HPDE6-E6E7 (cell line): Measurements from ENCODE around the gene CXorf49.
"Not testable (repeated sequence)": the region's sequence is repeated elsewhere in the genome, so short reads cannot be mapped to it uniquely, and the experiment has no call there.

Experiments used
- DNase-seq: peaks from one replicate; pipeline ENCODE4 v3.0.0; 2011; ENCODE audit warnings: missing footprints; ENCODE audit errors: extremely low spot score

CXorf49 gene

DNA sequence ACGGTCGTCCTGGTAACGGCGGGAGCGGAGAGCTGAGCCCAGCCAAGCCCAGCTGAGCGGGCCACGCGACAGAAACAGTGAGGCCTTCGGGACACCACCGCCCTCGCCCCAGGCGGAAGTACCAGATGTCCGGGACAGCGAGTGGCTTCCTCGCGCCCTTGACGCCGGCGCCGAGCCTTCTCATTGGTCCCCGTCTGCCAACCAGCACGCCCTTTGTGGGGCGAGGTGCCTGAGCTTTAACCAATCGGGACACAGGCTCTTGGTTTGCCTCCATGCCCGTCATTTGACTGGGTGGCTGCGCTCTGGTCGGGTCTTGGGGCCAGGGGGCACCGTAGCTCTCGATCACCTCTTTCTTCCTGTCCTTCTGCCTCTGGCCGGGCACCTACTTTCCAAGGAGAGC lies at the start of gene CXorf49:
Gene CXorf49, minus strand, starts transcription at position 101 of the 400 bp plus-strand sequence. CDS start 134 bp downstream, outside the sequence.
- not testable (repeated sequence) for DNase-seq

DNA sequence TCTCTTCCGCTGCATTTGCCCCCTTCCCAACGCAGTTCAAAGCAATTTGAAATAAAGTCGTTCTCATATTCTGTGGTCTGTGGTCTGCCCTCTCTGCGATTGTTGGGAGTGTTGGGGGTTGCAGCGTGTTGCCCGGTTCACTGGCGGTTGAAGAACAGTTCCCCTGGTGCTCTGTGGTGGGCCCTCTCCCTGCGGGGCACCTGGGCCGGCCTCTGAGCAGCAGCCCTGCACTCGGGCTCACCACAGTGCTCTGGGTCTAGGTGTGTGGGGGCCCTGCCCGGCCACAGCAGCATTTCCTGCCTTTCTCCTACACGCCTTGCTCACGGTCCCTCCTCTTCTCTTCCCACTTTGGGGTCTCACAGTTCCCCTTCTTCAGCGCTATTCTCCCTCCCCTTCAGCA lies 49.0 kb upstream of the CXorf49 start:
- DNase-seq, result not testable (repeated sequence)

- not testable (repeated sequence) for DNase-seq
These were observed 47.5 kb upstream of the CXorf49 start for GRCh38 chrX:71765613-71766012.

- not testable (repeated sequence) for DNase-seq
These were observed 46.7 kb upstream of the CXorf49 start for GRCh38 chrX:71764832-71765231.

DNA sequence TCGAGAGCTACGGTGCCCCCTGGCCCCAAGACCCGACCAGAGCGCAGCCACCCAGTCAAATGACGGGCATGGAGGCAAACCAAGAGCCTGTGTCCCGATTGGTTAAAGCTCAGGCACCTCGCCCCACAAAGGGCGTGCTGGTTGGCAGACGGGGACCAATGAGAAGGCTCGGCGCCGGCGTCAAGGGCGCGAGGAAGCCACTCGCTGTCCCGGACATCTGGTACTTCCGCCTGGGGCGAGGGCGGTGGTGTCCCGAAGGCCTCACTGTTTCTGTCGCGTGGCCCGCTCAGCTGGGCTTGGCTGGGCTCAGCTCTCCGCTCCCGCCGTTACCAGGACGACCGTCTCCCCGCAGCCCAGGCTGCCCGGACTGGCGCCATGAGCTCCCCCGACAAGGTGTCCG lies 45.0 kb upstream of the CXorf49 start, which contains the start of gene CXorf49B:
Gene CXorf49B, plus strand, starts transcription at position 301 of the 400 bp plus-strand sequence. Its CDS starts 75 bp downstream, at position 376.
- DNase-seq, result not testable (repeated sequence)

DNA sequence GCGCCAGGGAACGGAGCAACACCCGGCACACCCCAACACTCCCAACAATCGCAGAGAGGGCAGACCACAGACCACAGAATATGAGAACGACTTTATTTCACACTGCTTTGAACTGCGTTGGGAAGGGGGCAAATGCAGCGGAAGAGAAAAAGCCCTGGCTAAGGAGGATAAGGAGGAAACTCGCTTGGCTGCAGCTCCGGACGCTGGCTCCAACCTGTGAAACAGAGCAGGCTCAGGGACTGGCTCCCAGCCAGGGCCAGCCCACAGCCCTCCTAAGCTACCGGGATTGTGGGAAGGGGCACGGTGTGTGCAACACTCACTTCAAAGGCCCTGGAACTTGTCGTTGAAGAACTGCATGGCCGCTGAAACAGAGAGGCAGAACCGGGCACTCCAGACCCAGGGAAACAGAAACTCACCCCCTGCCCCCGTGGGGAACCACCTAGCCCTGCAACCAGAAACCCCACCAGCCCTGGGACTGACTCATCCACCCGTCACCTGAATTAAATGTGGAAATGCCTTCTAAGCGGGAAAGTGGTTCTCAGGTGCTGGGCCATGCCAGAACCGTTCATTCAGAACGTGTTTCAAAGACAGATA lies 42.7 kb upstream of the CXorf49 start:
- DNase-seq, result not testable (repeated sequence)

DNA sequence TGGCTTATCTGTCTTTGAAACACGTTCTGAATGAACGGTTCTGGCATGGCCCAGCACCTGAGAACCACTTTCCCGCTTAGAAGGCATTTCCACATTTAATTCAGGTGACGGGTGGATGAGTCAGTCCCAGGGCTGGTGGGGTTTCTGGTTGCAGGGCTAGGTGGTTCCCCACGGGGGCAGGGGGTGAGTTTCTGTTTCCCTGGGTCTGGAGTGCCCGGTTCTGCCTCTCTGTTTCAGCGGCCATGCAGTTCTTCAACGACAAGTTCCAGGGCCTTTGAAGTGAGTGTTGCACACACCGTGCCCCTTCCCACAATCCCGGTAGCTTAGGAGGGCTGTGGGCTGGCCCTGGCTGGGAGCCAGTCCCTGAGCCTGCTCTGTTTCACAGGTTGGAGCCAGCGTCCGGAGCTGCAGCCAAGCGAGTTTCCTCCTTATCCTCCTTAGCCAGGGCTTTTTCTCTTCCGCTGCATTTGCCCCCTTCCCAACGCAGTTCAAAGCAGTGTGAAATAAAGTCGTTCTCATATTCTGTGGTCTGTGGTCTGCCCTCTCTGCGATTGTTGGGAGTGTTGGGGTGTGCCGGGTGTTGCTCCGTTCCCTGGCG lies 2.3 kb upstream of the CXorf49 start:
- not testable (repeated sequence) for DNase-seq

GRCh38 chrX:71719195-71719594 lies 1.1 kb upstream of the CXorf49 start:
- not testable (repeated sequence) for DNase-seq

DNA sequence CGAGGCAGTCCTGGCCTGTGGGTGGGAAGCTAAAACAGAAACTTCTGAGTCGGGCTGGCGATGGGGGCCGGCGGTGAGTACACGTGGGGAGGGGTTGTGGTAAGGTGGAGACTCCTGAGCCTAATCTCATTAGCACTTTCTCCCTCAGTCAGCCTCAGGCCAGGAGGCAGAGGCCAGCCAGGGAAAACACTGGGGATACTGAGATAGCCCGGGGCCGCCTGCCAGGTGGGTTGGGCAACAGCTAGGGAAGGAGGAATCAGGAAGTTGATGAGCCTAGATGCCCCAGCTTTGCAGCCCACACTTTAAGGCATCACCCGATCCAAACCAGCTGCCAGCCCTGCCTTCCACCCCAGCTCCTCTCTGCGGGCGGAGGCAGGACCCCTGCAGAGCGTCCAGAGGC lies 1.8 kb downstream of the CXorf49 start:
- not testable (repeated sequence) for DNase-seq

GRCh38 chrX:71715551-71715950 lies 2.5 kb downstream of the CXorf49 start:
- not testable (repeated sequence) for DNase-seq

DNA sequence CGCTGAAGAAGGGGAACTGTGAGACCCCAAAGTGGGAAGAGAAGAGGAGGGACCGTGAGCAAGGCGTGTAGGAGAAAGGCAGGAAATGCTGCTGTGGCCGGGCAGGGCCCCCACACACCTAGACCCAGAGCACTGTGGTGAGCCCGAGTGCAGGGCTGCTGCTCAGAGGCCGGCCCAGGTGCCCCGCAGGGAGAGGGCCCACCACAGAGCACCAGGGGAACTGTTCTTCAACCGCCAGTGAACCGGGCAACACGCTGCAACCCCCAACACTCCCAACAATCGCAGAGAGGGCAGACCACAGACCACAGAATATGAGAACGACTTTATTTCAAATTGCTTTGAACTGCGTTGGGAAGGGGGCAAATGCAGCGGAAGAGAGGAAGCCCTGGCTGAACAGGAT lies 4.0 kb downstream of the CXorf49 start:
- DNase-seq, result not testable (repeated sequence)

DNA sequence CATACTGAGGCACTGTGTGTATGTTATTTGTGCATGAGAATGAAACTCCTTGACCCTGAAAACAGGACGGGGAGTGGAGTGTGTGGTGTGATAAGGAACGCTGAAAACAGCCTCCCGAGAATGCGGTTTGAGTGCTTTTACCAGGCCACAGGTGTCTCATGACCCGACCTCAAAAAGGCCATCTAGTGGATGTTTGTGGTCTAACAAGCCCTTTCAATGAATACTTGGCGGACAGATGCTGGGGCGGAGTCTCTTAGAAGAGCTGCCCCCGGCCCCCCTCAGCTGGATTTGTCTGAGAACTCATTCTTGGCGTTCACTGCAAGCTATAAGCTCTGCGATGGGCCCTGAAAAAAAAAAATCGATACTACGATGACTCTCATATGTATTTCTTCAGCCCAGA lies 15.2 kb downstream of the CXorf49 start:
- DNase-seq, result not testable (repeated sequence)

GRCh38 chrX:71699023-71699344 lies 19.1 kb downstream of the CXorf49 start:
- DNase-seq, result not testable (repeated sequence)

DNA sequence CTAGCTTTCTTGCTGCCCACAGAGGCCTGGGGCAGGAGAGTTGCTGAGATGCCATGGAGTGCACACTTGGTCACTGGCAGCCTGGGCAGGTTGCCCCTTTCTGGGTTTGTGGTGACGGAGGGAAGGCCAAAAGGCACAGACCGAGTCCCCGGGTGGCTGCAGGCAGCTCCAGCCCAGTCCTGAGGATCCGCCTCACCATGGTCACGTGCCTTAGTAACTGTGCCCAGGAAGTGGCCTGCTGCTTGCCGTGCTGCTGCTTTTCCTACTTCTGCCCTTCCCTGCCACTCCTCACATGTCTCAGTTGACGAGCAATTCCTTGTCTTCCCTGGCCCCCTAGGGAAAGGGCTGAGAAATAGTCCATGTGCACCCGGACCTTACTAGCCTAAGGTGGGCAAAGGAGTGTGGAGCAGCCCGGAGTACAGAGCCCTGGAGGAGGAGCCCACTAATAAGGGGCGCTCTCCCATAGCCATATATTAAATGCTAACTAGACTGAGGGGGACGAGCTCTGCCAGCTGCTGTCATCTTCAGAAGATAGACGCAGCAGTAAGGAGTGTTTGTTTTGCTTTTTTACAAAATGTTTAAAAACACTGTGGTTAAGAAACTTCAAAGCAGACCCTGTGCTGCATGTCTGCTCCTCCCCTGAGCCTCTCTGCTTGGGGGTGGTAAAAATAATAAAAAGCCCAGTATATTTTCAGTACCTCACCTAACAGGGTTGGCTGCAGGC lies 19.6 kb downstream of the CXorf49 start:
- not testable (repeated sequence) for DNase-seq

DNA sequence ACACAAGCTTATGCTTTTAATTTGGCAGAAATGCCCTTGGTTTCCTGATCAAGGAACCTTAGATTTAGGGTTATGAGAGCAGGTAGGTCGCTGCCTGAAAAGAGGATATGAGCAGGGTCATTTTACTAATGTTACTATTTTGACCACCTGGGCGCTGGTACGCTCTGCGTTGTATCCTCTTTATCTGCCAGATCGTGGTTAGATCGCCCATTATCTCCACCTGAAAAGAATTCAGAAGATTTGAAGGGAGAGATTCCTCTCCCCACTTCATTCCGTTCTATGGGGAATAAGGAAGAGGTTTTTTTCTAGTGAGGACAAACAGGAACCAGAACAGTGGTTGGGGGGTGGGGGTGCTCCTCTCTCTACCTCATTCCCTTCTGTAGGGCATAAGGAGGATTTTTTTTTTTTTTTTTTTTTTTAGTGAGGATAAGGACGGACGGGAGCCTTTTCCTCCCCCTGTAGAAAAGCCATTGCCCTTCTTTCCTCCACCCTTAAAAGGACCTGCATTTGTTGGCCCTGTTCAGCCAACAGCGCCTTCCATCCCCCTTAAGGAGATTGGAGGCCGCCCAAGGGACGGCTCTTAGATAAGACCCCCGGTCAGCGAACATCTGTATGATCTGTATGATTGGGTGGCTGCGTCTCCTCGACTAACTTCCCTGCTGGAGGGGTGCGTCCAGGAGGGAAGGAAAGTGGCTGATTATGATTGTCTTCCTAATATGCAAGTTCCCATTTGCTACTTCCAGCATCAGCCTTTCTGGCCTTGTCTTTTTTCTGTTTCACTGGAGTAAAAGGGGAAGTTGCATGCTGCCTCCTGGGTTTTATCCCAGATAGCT lies 20.4 kb downstream of the CXorf49 start:
- not testable (repeated sequence) for DNase-seq

- not testable (repeated sequence) for DNase-seq
These were observed 21.2 kb downstream of the CXorf49 start for GRCh38 chrX:71696641-71697465.

- no peak for DNase-seq
These were observed 38.4 kb downstream of the CXorf49 start for GRCh38 chrX:71679575-71680207.

DNA sequence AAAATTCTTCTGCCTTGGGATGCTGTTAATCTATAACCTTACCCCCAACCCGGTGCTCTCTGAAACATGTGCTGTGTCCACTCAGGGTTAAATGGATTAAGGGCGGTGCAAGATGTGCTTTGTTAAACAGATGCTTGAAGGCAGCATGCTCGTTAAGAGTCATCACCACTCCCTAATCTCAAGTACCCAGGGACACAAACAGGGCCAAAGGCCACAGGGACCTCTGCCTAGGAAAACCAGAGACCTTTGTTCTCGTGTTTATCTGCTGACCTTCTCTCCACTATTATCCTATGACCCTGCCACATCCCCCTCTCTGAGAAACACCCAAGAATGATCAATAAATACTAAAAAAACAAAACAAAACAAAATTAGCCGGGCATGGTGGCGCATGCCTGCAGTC lies 40.9 kb downstream of the CXorf49 start:
- DNase-seq, result not testable (repeated sequence)

- not testable (repeated sequence) for DNase-seq
These were observed 41.9 kb downstream of the CXorf49 start for GRCh38 chrX:71676068-71676795.

GRCh38 chrX:71675636-71676035 lies 42.4 kb downstream of the CXorf49 start:
- not testable (repeated sequence) for DNase-seq
